HCT116 (cell line): ENCODE measurements around the gene RPL7A. TPM values are rescaled to one million over a fixed set of nuclear protein-coding genes. Genes with fewer than 3 reads are reported as not detected.
"Not testable (repeated sequence)": the region's sequence is repeated elsewhere in the genome, so short reads cannot be mapped to it uniquely, and the experiment has no call there.

Experiments
- ATAC-seq: fragments of 200-7000 bp; cut with Tn5 transposase; 2 replicates; pipeline ENCODE4 v1.9.1; 2020; ENCODE audit warnings: mild to moderate bottlenecking, moderate library complexity
- BruUV-seq: library from RNA; stranded (reverse); fragments of 400-500 nt; replicated peaks from 2 replicates; lab custom pipeline; 2021; lab: Mats Ljungman, UMichigan
- CTCF ChIA-PET: fragments of 300-600 bp; sonication (Branson Sonifier 250); formaldehyde crosslinking; loops from one replicate; lab custom pipeline; 2021; ENCODE audit warnings: antibody characterized with exemption; lab: Charles Lee
- POLR2A ChIA-PET: fragments of 300-600, 350-600 bp; sonication (Branson Sonifier 250); formaldehyde crosslinking; loops from one replicate; lab custom pipeline; 2021; ENCODE audit warnings: antibody characterized with exemption; lab: Charles Lee
- RAD21 ChIA-PET, 2 experiments: fragments of 300-600 bp; sonication (Branson Sonifier 250); formaldehyde crosslinking; loops; one replicate each; lab custom pipeline; 2023; ENCODE audit warnings: low total read pairs in 2 of 2; ENCODE audit not compliant: uncharacterized antibody in 2 of 2, unreplicated experiment in 2 of 2, low non-redundant PET in 1 of 2; lab: Charles Lee
- DNase-seq: peaks from one replicate; pipeline ENCODE4 v3.0.0-alpha.2; 2010; ENCODE audit warnings: low read depth, low spot score
- H2AFZ ChIP-seq: fragments of 200-600 bp; shearing (Covaris generic), sonication (generic); 2 replicates; pipeline ENCODE4 v1.6.1; 2017; ENCODE audit warnings: low read depth, mixed run types, mixed read lengths, antibody characterized with exemption, low read length; ENCODE audit not compliant: poor library complexity, severe bottlenecking
- H3K27ac ChIP-seq: 2 replicates; pipeline ENCODE4 v1.5.1; 2012; ENCODE audit warnings: low read depth, low read length
- H3K27me3 ChIP-seq: fragments of 200-600 bp; sonication (generic); 2 replicates; pipeline ENCODE4 v1.6.1; 2016; ENCODE audit warnings: mixed run types, low read length, mixed read lengths; ENCODE audit not compliant: insufficient read depth
- H3K36me3 ChIP-seq, 2 experiments: fragments of 200-500 bp in 1 of 2; fragments of 200-600 bp in 1 of 2; sonication (Bioruptor generic) in 1 of 2; sonication (generic) in 1 of 2; 2 replicates each; pipeline versions ENCODE4 v1.5.1 to v1.6.1; 2014 to 2016; ENCODE audit warnings: low read length in 2 of 2, inconsistent platforms in 1 of 2, mixed read lengths in 1 of 2, mixed run types in 1 of 2; ENCODE audit not compliant: insufficient read depth in 2 of 2, control insufficient read depth in 1 of 2
- H3K4me1 ChIP-seq, 2 experiments: fragments of 200-600 bp in 1 of 2; sonication (generic) in 1 of 2; 2 replicates each; pipeline versions ENCODE4 v1.5.1 to v1.6.1; 2012 to 2017; ENCODE audit warnings: low read length in 2 of 2, inconsistent platforms in 1 of 2, mild to moderate bottlenecking in 1 of 2, mixed read lengths in 1 of 2, mixed run types in 1 of 2, moderate library complexity in 1 of 2; ENCODE audit not compliant: insufficient read depth in 2 of 2, control insufficient read depth in 1 of 2
- H3K4me2 ChIP-seq: fragments of 200-600 bp; sonication (generic); 2 replicates; pipeline ENCODE4 v1.6.1; 2017; ENCODE audit warnings: mixed run types, low read length, mixed read lengths
- H3K4me3 ChIP-seq, 2 experiments: fragments of 200-600 bp in 1 of 2; sonication (generic) in 1 of 2; replicated peaks in 1 of 2; 2 replicates each; pipeline ENCODE4 v1.5.1; 2011 to 2016; ENCODE audit warnings: low read length in 2 of 2, control low read depth in 1 of 2, low read depth in 1 of 2, mild to moderate bottlenecking in 1 of 2, mixed read lengths in 1 of 2, mixed run types in 1 of 2
- H3K79me2 ChIP-seq: fragments of 200-600 bp; sonication (generic); 2 replicates; pipeline ENCODE4 v1.6.1; 2017; ENCODE audit warnings: mild to moderate bottlenecking, mixed run types, low read length, moderate library complexity, mixed read lengths; ENCODE audit not compliant: insufficient read depth
- H3K9ac ChIP-seq: fragments of 200-600 bp; sonication (generic); 2 replicates; pipeline ENCODE4 v1.6.1; 2016; ENCODE audit warnings: low read length, mixed read lengths
- H3K9me2 ChIP-seq: fragments of 200-600 bp; sonication (generic), shearing (Covaris generic); 2 replicates; pipeline ENCODE4 v1.6.1; 2017; ENCODE audit warnings: mixed run types, mild to moderate bottlenecking, moderate library complexity; ENCODE audit not compliant: insufficient read depth
- H3K9me3 ChIP-seq, 2 experiments: fragments of 200-500 bp in 1 of 2; fragments of 200-600 bp in 1 of 2; sonication (Bioruptor generic) in 1 of 2; sonication (generic) in 1 of 2; 2 replicates each; pipeline ENCODE4 v1.6.1; 2014 to 2017; ENCODE audit warnings: low read length in 2 of 2, mixed read lengths in 2 of 2, inconsistent platforms in 1 of 2, low read depth in 1 of 2, mild to moderate bottlenecking in 1 of 2, mixed run types in 1 of 2, moderate library complexity in 1 of 2; ENCODE audit not compliant: control insufficient read depth in 1 of 2, insufficient read depth in 1 of 2
- H4K20me1 ChIP-seq: fragments of 200-600 bp; sonication (generic), shearing (Covaris generic); 2 replicates; pipeline ENCODE4 v1.6.1; 2017; ENCODE audit warnings: mixed run types, mild to moderate bottlenecking, moderate library complexity; ENCODE audit not compliant: insufficient read depth
- ATF3 ChIP-seq: IDR thresholded peaks from 2 replicates; pipeline ENCODE4 v1.6.1; 2012
- CBX3 ChIP-seq: IDR thresholded peaks from 2 replicates; pipeline ENCODE4 v1.6.1; 2012; ENCODE audit warnings: low read depth
- CEBPB ChIP-seq: IDR thresholded peaks from 2 replicates; pipeline ENCODE4 v1.6.1; 2012; ENCODE audit warnings: low read depth
- CTCF ChIP-seq, 3 experiments: fragments of 200-600 bp in 1 of 3; sonication (generic) in 1 of 3; IDR thresholded peaks in 2 of 3; conservative IDR thresholded peaks in 1 of 3; 2 replicates each; pipeline ENCODE4 v1.5.1; 2012 to 2017; ENCODE audit warnings: low read depth in 2 of 3, low read length in 2 of 3, antibody characterized with exemption in 1 of 3, borderline replicate concordance in 1 of 3, control low read depth in 1 of 3, mild to moderate bottlenecking in 1 of 3, mixed read lengths in 1 of 3, mixed run types in 1 of 3, moderate library complexity in 1 of 3; ENCODE audit not compliant: insufficient read depth in 1 of 3
- EGR1 ChIP-seq: IDR thresholded peaks from 2 replicates; pipeline ENCODE4 v1.6.1; 2012; ENCODE audit warnings: low read depth
- EZH2 ChIP-seq: fragments of 200-600 bp; sonication (generic); IDR thresholded peaks from 2 replicates; pipeline ENCODE4 v1.6.1; 2017; ENCODE audit warnings: antibody characterized with exemption, mixed run types
- EZH2phosphoT487 ChIP-seq: fragments of 200-600 bp; IDR thresholded peaks from 2 replicates; pipeline ENCODE4 v1.6.1; 2018; ENCODE audit warnings: antibody characterized with exemption, borderline replicate concordance
- FOSL1 ChIP-seq: IDR thresholded peaks from 2 replicates; pipeline ENCODE4 v1.6.1; 2012; ENCODE audit warnings: low read depth
- JUND ChIP-seq: IDR thresholded peaks from 2 replicates; pipeline ENCODE4 v1.6.1; 2012
- MAX ChIP-seq: IDR thresholded peaks from 2 replicates; pipeline ENCODE4 v1.6.1; 2012
- POLR2A ChIP-seq: IDR thresholded peaks from 2 replicates; pipeline ENCODE4 v1.7.0; 2011; ENCODE audit warnings: borderline replicate concordance; ENCODE audit not compliant: insufficient read depth, insufficient read length; ENCODE audit errors: extremely low read depth
- RAD21 ChIP-seq: IDR thresholded peaks from 2 replicates; pipeline ENCODE4 v1.6.1; 2012; ENCODE audit warnings: low read depth, mild to moderate bottlenecking
- SIN3A ChIP-seq: IDR thresholded peaks from 2 replicates; pipeline ENCODE4 v1.6.1; 2012; ENCODE audit warnings: low read depth
- SP1 ChIP-seq: IDR thresholded peaks from 2 replicates; pipeline ENCODE4 v1.6.1; 2012; ENCODE audit warnings: low read depth
- TCF7L2 ChIP-seq: IDR thresholded peaks from 2 replicates; pipeline ENCODE4 v1.7.0; 2011; ENCODE audit warnings: borderline replicate concordance, inconsistent platforms; ENCODE audit not compliant: insufficient read depth, insufficient read length; ENCODE audit errors: extremely low read depth
- YY1 ChIP-seq: IDR thresholded peaks from 2 replicates; pipeline ENCODE4 v1.6.1; 2011; ENCODE audit warnings: low read length, low read depth, moderate library complexity, mild to moderate bottlenecking; ENCODE audit not compliant: insufficient replicate concordance; ENCODE audit errors: extremely low read depth
- ZBTB33 ChIP-seq: IDR thresholded peaks from 2 replicates; pipeline ENCODE4 v1.6.1; 2011; ENCODE audit warnings: mild to moderate bottlenecking, low read length, moderate library complexity; ENCODE audit not compliant: insufficient replicate concordance; ENCODE audit errors: extremely low read depth
- ZFX ChIP-seq: fragments of 450-650 bp; IDR thresholded peaks from 2 replicates; pipeline ENCODE4 v1.6.1; 2017
- ZNF274 ChIP-seq: fragments of 200-500 bp; sonication (Bioruptor generic); IDR thresholded peaks from 2 replicates; pipeline ENCODE4 v1.6.1; 2014; ENCODE audit warnings: mild to moderate bottlenecking, low read depth, low read length, inconsistent platforms
- intact Hi-C: fragments of 100-400 bp; cut with micrococcal nuclease; formaldehyde crosslinking; loops from 2 replicates; pipeline ENCODE4 v1.10.0; 2022
- total RNA-seq: library from RNA; stranded (reverse); gene quantifications from one replicate; pipeline ENCODE4 v1.2.1, GENCODE V29; 2021; ENCODE audit not compliant: unreplicated experiment

RPL7A gene
- total RNA-seq, 1 experiment from 2014 or later = 2,837 TPM

GRCh38 chr9:133315997-133316396 lies 32.0 kb upstream of the RPL7A start:
- Histone ChIP-seq H3K36me3 (no peaks in the 10 kb centered on the region), H3K27me3 (no peaks in the 10 kb centered on the region), H3K4me3 (no peak overlapping the region), H3K9ac (no peak overlapping the region), H2AFZ (no peak overlapping the region), H3K9me2 (no peaks in the 10 kb centered on the region), H3K27ac (no peak overlapping the region), H3K4me2 (no peak overlapping the region), H3K79me2 (no peaks in the 10 kb centered on the region), H3K4me1 (no peaks in the 10 kb centered on the region), H3K9me3 (no peaks in the 10 kb centered on the region), H4K20me1 (no peaks in the 10 kb centered on the region)
- ChIA-PET CTCF (no interaction called here), RAD21 (no interaction called here), POLR2A (no interaction called here)
- no peak for DNase-seq
- intact Hi-C loops = no loop called here
- BruUV-seq = no TSS peak
- ATAC-seq = no peak
- no peak for TF ChIP-seq ZNF274
- no peak for TF ChIP-seq ATF3
- no peak for TF ChIP-seq FOSL1
- TF ChIP-seq RAD21 = no peak
- TF ChIP-seq SIN3A = no peak
- TF ChIP-seq EGR1 = no peak
- TF ChIP-seq POLR2A = no peak
- TF ChIP-seq TCF7L2 = no peak
- TF ChIP-seq JUND = no peak
- no peak for TF ChIP-seq MAX
- no peak for TF ChIP-seq EZH2phosphoT487
- TF ChIP-seq CEBPB = no peak
- TF ChIP-seq YY1 = no peak
- TF ChIP-seq CTCF (IDR thresholded peaks at IDR 0.05 in 2 of 3, conservative IDR thresholded peaks at IDR 0.05 in 1 of 3; ENCODE audit: borderline replicate concordance in 1 of 3, insufficient read depth in 1 of 3, low read depth in 2 of 3, low read length in 2 of 3) = no peak
- TF ChIP-seq EZH2 = no peak
- no peak for TF ChIP-seq CBX3
- TF ChIP-seq ZFX = no peak
- no peak for TF ChIP-seq ZBTB33
- TF ChIP-seq SP1 = no peak

- H3K4me1 ChIP-seq, DNase-seq, H2AFZ ChIP-seq, intact Hi-C loops, H3K4me3 ChIP-seq, H3K4me2 ChIP-seq, POLR2A ChIA-PET, RAD21 ChIA-PET, H4K20me1 ChIP-seq, BruUV-seq, H3K9me2 ChIP-seq, H3K36me3 ChIP-seq, H3K27ac ChIP-seq, H3K27me3 ChIP-seq, H3K9me3 ChIP-seq, H3K9ac ChIP-seq, H3K79me2 ChIP-seq, CTCF ChIA-PET, ATAC-seq: not testable (repeated sequence)
Observed at GRCh38 chr9:133317551-133317950, 30.5 kb upstream of the RPL7A start.
